ENCODE results near the gene KCNAB2.

GRCh38 chr1:6026095-6026809 is 19.4 kb upstream of the KCNAB2 start:
- TF ChIP-seq CTCF (IDR thresholded peaks at IDR 0.05; ENCODE audit: poor library complexity) (no peak), EZH2 (IDR thresholded peaks at IDR 0.05; ENCODE audit: borderline replicate concordance) (no peak)

Data from hepatocyte (in vitro differentiated cells).